ENCODE results near the gene STK24.

The STK24 gene

GRCh38 chr13:98454389-98454881 lies 122.5 kb downstream of the STK24 start:
- Histone ChIP-seq H4K20me1 (ENCODE audit: low read depth, low read length) (no peaks in the 10 kb centered on the region), H3K79me2 (ENCODE audit: insufficient read depth, low read length) (no peaks in the 10 kb centered on the region), H2AFZ (ENCODE audit: low read depth, low read length, severe bottlenecking) (no peak overlapping the region), H3K4me3 (ENCODE audit: insufficient read depth, low read length, poor library complexity, severe bottlenecking) (no peak overlapping the region), H3K4me2 (ENCODE audit: low read depth, low read length, poor library complexity, severe bottlenecking) (no peak overlapping the region), H3F3A (ENCODE audit: insufficient read depth) (no peaks in the 10 kb centered on the region), H3K36me3 (ENCODE audit: low read length) (no peaks in the 10 kb centered on the region), H3K27me3 (ENCODE audit: low read length) (no peaks in the 10 kb centered on the region), H3K9me2 (replicated peaks; ENCODE audit: insufficient read depth, low read length) (no peaks in the 10 kb centered on the region), H3K9ac (ENCODE audit: low read length) (no peak overlapping the region), H3K9me3 (ENCODE audit: insufficient read depth, low read length) (no peaks in the 10 kb centered on the region), H3K27ac (ENCODE audit: low read depth, low read length) (no peak overlapping the region)
- no peak for TF ChIP-seq CTCF (IDR thresholded peaks at IDR 0.05; ENCODE audit: insufficient read depth, low read length, poor library complexity, severe bottlenecking)

GRCh38 chr13:98452851-98453843 lies 123.8 kb downstream of the STK24 start:
- H3K36me3 ChIP-seq (ENCODE audit: low read length) = no peaks in the 10 kb centered on the region
- H3K4me2 ChIP-seq (ENCODE audit: low read depth, low read length, poor library complexity, severe bottlenecking) = no peak overlapping the region
- no peaks in the 10 kb centered on the region for H3F3A ChIP-seq (ENCODE audit: insufficient read depth)
- no peak for TF ChIP-seq EZH2phosphoT487 (conservative IDR thresholded peaks at IDR 0.05; ENCODE audit: low read length)
- no peak for TF ChIP-seq CTCF (IDR thresholded peaks at IDR 0.05; ENCODE audit: insufficient read depth, low read length, poor library complexity, severe bottlenecking)
- H3K27me3 ChIP-seq (ENCODE audit: low read length) = no peaks in the 10 kb centered on the region
- no peaks in the 10 kb centered on the region for H3K9me2 ChIP-seq (replicated peaks; ENCODE audit: insufficient read depth, low read length)
- no peaks in the 10 kb centered on the region for H3K9me3 ChIP-seq (ENCODE audit: insufficient read depth, low read length)
- no peaks in the 10 kb centered on the region for H4K20me1 ChIP-seq (ENCODE audit: low read depth, low read length)
- H3K27ac ChIP-seq (ENCODE audit: low read depth, low read length) = no peak overlapping the region
- H3K9ac ChIP-seq (ENCODE audit: low read length) = no peak overlapping the region
- H3K4me3 ChIP-seq (ENCODE audit: insufficient read depth, low read length, poor library complexity, severe bottlenecking) = no peak overlapping the region
- H3K79me2 ChIP-seq (ENCODE audit: insufficient read depth, low read length) = no peaks in the 10 kb centered on the region
- no peak overlapping the region for H2AFZ ChIP-seq (ENCODE audit: low read depth, low read length, severe bottlenecking)

- Histone ChIP-seq H3K9me3 (ENCODE audit: insufficient read depth, low read length) (no peaks in the 10 kb centered on the region), H3K9ac (ENCODE audit: low read length) (no peak overlapping the region), H2AFZ (ENCODE audit: low read depth, low read length, severe bottlenecking) (no peak overlapping the region), H3K27ac (ENCODE audit: low read depth, low read length) (no peak overlapping the region), H3K4me2 (ENCODE audit: low read depth, low read length, poor library complexity, severe bottlenecking) (no peak overlapping the region), H3K36me3 (ENCODE audit: low read length) (no peaks in the 10 kb centered on the region), H4K20me1 (ENCODE audit: low read depth, low read length) (no peaks in the 10 kb centered on the region), H3K4me3 (ENCODE audit: insufficient read depth, low read length, poor library complexity, severe bottlenecking) (no peak overlapping the region), H3K9me2 (replicated peaks; ENCODE audit: insufficient read depth, low read length) (no peaks in the 10 kb centered on the region), H3K27me3 (ENCODE audit: low read length) (no peaks in the 10 kb centered on the region), H3F3A (ENCODE audit: insufficient read depth) (no peaks in the 10 kb centered on the region), H3K79me2 (ENCODE audit: insufficient read depth, low read length) (no peaks in the 10 kb centered on the region)
- TF ChIP-seq CTCF (IDR thresholded peaks at IDR 0.05; ENCODE audit: insufficient read depth, low read length, poor library complexity, severe bottlenecking) = no peak
- no peak for TF ChIP-seq EZH2phosphoT487 (conservative IDR thresholded peaks at IDR 0.05; ENCODE audit: low read length)
These were observed 125.0 kb downstream of the STK24 start for GRCh38 chr13:98451676-98452470.

Measured in SU-DHL-6 (cell line).